HG02610 (cell line): Measurements from ENCODE around the gene PDZD2.

Experiments used
- ATAC-seq: cut with Tn5 transposase; IDR thresholded peaks from one replicate; pipeline ENCODE4 v1.9.1; 2021; ENCODE audit warnings: mild to moderate bottlenecking, moderate library complexity; ENCODE audit not compliant: unreplicated experiment

The PDZD2 gene

GRCh38 chr5:31637851-31638250 is 1.1 kb upstream of the PDZD2 start:
- ATAC-seq, result no peak

DNA sequence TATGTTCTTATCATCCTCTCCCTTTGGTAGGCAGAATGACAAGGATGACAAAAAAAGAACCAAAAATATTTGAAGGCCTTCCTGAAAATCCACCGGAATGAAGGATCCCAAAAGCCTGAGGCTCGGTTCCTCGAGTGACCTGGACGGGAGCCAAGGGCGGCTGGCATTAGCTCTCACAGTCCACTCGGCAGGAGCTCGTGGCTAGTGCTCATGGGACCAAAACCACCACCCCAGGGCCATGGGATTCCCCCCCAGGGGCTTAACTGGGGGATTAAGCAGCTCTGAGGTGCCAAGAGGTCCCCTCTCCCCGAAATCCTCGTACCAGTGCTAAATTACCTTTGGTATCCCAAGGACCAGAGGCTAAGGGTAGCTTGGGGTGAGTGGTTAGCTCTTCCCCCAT is 586 bp upstream of the PDZD2 start:
- peak; percentile 12 for ATAC-seq

DNA sequence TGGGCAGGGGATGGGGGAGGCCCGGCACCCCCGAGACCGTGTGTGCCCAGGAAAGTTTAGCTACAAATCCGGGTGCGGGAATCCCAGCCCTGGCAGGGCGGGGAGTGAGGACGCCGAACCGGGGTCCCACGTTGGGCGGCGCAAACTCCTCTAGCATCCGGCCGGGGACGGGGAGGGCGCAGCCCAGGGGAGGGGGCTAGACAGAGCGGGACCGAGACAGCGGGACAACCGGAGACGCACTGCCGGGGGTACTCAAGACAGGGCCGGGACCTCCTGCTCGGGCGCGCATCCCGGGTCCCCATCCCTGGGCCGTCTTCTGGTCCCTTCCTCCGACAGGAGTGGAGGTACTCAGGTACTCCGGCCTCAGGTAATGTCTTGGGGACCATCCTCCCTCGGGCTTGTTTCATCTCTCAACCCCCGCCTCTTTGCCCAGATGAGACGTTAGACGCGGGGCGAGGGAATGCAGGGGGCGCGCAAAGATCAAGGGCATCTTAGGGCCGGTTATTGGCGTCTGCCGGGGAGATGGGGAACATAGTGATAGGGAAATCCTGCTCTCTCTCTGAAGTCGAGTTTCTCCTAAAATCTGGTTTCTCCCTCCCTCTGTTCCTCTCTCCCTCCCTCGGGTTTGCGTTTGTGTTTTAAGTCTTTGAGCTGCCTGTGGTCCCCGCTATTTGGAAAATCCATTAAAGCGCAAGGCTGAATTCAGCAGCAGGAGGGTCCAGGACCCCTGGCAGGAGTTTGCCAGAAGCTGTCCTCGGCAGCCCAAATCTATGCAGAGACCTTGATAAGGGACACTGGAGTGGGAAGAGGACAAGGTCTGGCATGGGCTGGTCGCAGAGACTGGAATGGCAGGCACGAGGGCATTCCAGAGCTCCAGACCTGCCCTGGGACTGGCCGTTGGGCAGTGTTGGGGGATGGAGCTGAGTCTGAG is 815 bp downstream of the PDZD2 start:
- no peak for ATAC-seq

- no peak for ATAC-seq
Observed at GRCh38 chr5:31640573-31640972, 1.6 kb downstream of the PDZD2 start.

- ATAC-seq, result no peak
Observed at GRCh38 chr5:31641059-31641458, 2.1 kb downstream of the PDZD2 start.

DNA sequence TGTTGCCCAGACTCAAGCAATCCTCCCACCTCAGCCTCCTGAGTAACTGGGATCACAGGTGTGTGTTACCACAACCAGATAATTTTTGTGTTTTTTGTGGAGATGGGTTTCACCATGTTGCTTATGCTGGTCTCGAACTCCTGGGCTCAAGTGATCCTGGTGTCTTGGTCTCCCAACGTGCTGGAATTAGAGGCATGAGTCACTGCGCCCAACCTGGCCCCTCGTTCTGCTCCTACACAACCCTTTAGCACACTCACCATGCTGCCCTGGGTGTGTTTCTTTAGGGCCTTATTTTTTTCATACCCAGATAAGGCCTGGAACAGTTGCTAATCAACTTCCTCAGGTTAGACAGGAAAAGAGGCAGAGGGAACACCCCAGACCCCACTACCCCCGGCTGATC is 2.6 kb downstream of the PDZD2 start:
- no peak for ATAC-seq

- ATAC-seq, result no peak
Observed at GRCh38 chr5:31645420-31646081, 6.6 kb downstream of the PDZD2 start.

GRCh38 chr5:31648326-31648725 is 9.4 kb downstream of the PDZD2 start:
- ATAC-seq, result no peak

- no peak for ATAC-seq
Observed at GRCh38 chr5:31651241-31651640, 12.3 kb downstream of the PDZD2 start.

DNA sequence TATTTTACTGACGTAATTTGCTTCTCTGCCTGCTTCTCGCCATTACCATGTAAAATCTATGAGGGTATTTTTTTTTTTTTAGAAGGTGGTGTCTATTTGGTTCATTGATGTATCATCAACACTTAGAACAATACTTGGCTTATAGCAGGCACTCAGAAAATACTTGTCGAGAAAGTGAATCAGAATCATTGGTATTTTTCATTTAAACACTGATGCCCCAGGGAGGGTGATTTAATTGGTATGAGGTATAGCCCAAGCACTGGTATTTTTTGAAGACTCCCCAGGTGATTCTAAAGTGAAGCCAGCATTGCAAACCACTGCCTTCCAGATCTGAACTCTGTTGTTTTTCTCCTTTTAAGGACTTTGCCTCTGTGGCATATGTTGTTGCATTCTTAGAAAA is 16.6 kb downstream of the PDZD2 start:
- ATAC-seq, result no peak

GRCh38 chr5:31656806-31657205 is 17.9 kb downstream of the PDZD2 start:
- no peak for ATAC-seq

GRCh38 chr5:31657315-31657979 is 18.5 kb downstream of the PDZD2 start:
- ATAC-seq, result no peak

GRCh38 chr5:31661257-31661656 is 22.3 kb downstream of the PDZD2 start:
- no peak for ATAC-seq

DNA sequence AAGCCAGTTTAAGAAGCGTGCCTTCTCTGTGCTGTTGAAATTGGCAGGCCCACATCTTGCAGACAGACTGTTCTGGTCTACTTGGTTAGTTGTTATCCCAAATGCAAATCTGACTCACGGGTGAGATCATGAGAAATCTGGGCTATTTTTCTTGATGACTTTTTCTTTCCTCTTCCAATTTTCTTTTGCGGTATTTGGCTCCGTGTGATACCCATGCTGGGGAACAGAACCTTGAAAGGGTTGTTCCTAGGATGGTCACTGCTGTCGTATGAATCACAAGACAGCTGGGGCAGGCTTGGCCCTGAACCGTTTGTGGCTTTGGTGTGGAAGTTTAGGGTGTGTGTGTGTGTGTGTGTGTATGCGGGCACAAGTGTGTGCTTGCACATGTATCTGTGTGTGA is 24.6 kb downstream of the PDZD2 start:
- ATAC-seq, result no peak

- ATAC-seq, result no peak
Observed at GRCh38 chr5:31664566-31664965, 25.6 kb downstream of the PDZD2 start.

GRCh38 chr5:31671339-31671741 is 32.4 kb downstream of the PDZD2 start:
- no peak for ATAC-seq

- ATAC-seq, result no peak
Observed at GRCh38 chr5:31674371-31674951, 35.5 kb downstream of the PDZD2 start.

- no peak for ATAC-seq
Observed at GRCh38 chr5:31675472-31675871, 36.5 kb downstream of the PDZD2 start.

DNA sequence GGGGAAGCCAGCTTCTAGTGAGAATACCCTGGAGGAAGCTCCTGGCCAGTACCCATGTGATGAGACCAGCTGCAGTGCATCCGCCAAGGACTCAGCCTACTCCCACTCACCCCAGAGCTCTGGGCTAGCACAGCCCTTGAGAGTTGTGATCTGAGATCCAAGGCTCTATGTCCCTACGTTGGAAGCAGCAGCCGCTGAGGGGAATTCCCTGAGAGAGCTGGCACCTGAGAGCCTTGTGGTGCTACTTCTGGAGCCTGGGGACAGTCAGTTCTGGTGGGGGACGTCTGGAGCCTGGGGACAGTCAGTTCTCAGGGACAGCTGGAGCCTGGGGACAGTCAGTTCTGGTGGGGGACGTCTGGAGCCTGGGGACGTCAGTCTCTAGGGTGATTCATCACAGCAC is 39.2 kb downstream of the PDZD2 start:
- ATAC-seq, result no peak

DNA sequence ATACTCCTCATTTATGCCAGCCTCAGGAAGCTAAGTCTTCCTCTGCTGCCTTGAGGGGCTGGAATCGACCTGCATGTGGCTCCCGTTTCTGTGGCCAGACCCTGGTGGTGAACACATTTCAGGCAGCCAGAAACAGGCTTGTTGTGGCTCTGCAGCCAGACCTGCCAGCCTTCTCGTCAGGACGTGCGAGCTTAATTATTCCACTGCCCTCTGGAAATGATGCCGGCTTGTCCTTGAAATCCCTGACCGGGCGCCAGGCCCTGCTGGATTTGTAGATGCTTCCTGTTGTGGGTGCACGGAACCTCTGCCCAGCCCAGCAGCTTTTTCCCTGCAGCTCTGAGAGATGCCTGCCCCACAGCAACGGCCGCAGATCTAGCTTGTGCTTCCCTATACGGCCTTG is 41.6 kb downstream of the PDZD2 start:
- no peak for ATAC-seq

DNA sequence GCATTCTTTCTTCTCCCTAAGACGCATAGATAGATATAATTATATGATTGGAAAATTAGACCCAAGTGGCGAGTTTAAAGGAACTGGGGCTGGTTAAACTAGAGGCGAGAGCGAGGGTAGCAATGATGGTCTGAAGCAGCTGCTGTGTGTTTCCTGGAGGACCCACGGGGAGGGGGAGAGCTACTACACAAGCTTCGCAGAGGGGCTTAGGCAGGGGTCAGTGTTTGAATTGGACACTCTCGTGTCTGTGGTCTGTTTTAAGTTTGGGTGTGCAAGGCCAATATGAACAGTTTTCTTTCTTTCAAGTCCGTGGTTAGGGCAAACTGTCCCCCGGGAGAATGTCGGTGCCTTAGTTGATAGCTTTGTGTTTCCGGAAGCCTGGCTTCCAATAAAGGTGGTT is 43.1 kb downstream of the PDZD2 start:
- ATAC-seq, result no peak
